PC-9 (cell line): Measurements from ENCODE around the gene CACNA1E. TPM values are rescaled to one million over a fixed set of nuclear protein-coding genes. Genes with fewer than 3 reads are reported as not detected.
"Not testable (repeated sequence)": the region's sequence is repeated elsewhere in the genome, so short reads cannot be mapped to it uniquely, and the experiment has no call there.

Experiments used
- BruUV-seq: library from RNA; stranded (reverse); fragments of 400-500 nt; replicated peaks from 2 replicates; lab custom pipeline; 2021; lab: Mats Ljungman, UMichigan
- CTCF ChIA-PET: fragments of 300-600 bp; sonication (Branson Sonifier 250); formaldehyde crosslinking; loops from one replicate; lab custom pipeline; 2022; ENCODE audit warnings: antibody characterized with exemption; lab: Charles Lee
- POLR2A ChIA-PET: fragments of 300-600 bp; sonication (Branson Sonifier 250); formaldehyde crosslinking; loops from one replicate; lab custom pipeline; 2022; ENCODE audit warnings: antibody characterized with exemption; ENCODE audit not compliant: unreplicated experiment; lab: Charles Lee
- DNase-seq, 2 experiments: peaks; one replicate each; pipeline versions ENCODE4 v3.0.0 to v3.0.0-alpha.2; 2015 to 2022; ENCODE audit warnings: mixed read lengths in 1 of 2
- H2AFZ ChIP-seq: fragments of 200-600 bp; sonication (generic); 2 replicates; pipeline ENCODE4 v1.8.1; 2017; ENCODE audit warnings: antibody characterized with exemption
- H3F3A ChIP-seq: fragments of 200-600 bp; sonication (generic); 2 replicates; pipeline ENCODE4 v1.8.1; 2017; ENCODE audit warnings: antibody characterized with exemption, mild to moderate bottlenecking, low read depth; ENCODE audit not compliant: insufficient read depth
- H3K27ac ChIP-seq: fragments of 200-600 bp; sonication (generic); 2 replicates; pipeline ENCODE4 v1.6.1; 2016; ENCODE audit warnings: mixed run types
- H3K27me3 ChIP-seq: fragments of 200-600 bp; sonication (generic); 2 replicates; pipeline ENCODE4 v1.6.1; 2016; ENCODE audit warnings: low read depth, mixed run types; ENCODE audit not compliant: insufficient read depth
- H3K36me3 ChIP-seq: fragments of 200-600 bp; sonication (generic); 2 replicates; pipeline ENCODE4 v1.6.1; 2016; ENCODE audit warnings: low read depth, mixed run types
- H3K4me1 ChIP-seq: fragments of 200-600 bp; sonication (generic); replicated peaks from 2 replicates; pipeline ENCODE4 v1.6.1; 2016; ENCODE audit warnings: mixed run types; ENCODE audit not compliant: insufficient read depth
- H3K4me2 ChIP-seq: fragments of 200-600 bp; sonication (generic); 2 replicates; pipeline ENCODE4 v1.6.1; 2017; ENCODE audit warnings: mixed run types
- H3K4me3 ChIP-seq: fragments of 200-600 bp; sonication (generic); 2 replicates; pipeline ENCODE4 v1.6.1; 2016; ENCODE audit warnings: mixed run types
- H3K79me2 ChIP-seq: fragments of 200-600 bp; sonication (generic); 2 replicates; pipeline ENCODE4 v1.6.1; 2017; ENCODE audit warnings: low read depth, mixed run types
- H3K9me2 ChIP-seq: fragments of 200-600 bp; sonication (generic); 2 replicates; pipeline ENCODE4 v1.8.1; 2017; ENCODE audit warnings: mild to moderate bottlenecking; ENCODE audit not compliant: insufficient read depth
- H3K9me3 ChIP-seq: fragments of 200-600 bp; sonication (generic); 2 replicates; pipeline ENCODE4 v1.8.1; 2016; ENCODE audit warnings: low read depth; ENCODE audit not compliant: insufficient read depth
- H4K20me1 ChIP-seq: fragments of 200-600 bp; sonication (generic); 2 replicates; pipeline ENCODE4 v1.8.1; 2017; ENCODE audit not compliant: insufficient read depth
- EZH2 ChIP-seq: fragments of 200-600 bp; sonication (generic); IDR thresholded peaks from 2 replicates; pipeline ENCODE4 v1.8.0; 2017; ENCODE audit warnings: antibody characterized with exemption, low read depth
- intact Hi-C: fragments of 100-400 bp; cut with micrococcal nuclease; formaldehyde crosslinking; loops from one replicate; pipeline ENCODE4 v1.10.0; 2022; ENCODE audit not compliant: unreplicated experiment
- total RNA-seq: library from RNA; stranded (reverse); gene quantifications from 2 replicates; pipeline ENCODE4 v1.2.3, GENCODE V29; 2021
- TF ChIP-seq, protein P1 (sequence below): fragments of 200-600 bp; sonication (generic); conservative IDR thresholded peaks from 2 replicates; pipeline ENCODE4 v1.6.1; 2017; ENCODE audit warnings: mixed run types, antibody characterized with exemption, mild to moderate bottlenecking, moderate library complexity

The CACNA1E gene
- total RNA-seq, 1 experiment from 2014 or later = not detected

DNA sequence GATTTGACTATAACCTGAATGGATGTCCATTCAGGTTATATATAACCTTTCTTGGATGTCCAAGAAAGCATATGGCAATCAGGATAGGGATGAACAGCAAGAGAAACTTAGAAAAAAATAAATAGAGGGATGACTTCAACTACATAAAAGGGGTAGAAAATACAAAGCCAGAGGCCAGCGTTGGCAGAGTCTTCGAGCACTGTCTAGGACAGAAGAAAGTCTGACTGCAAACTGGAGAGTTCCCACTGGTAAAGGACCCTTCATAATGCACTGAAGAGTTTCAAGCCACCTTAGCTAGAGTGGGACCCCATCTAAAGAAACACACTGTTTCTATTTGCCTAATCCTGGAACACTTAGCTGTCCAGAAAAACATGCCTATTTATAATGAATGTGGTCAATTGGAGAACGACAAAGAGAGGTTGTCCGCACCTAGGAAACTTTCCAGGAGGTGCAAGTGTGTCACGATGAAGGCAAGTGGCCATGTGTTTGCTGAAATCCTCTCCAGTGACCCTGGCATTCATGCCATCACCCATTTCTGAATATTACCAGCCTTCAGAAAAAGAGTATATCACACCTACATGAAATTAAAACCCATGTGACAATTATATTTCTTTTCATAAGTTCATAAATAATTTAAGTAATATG is 362.8 kb downstream of the CACNA1E start:
- H3K27ac ChIP-seq = no peak overlapping the region
- ChIA-PET CTCF (no interaction called here), POLR2A (no interaction called here)
- no peak overlapping the region for H3K4me3 ChIP-seq
- H3K27me3 ChIP-seq = peaks cover 16% of the 10 kb centered on the region; the same call in 1 of the 2 replicates
- H3K4me1 ChIP-seq = no peaks in the 10 kb centered on the region
- intact Hi-C loops = no loop called here
- H3F3A ChIP-seq = no peaks in the 10 kb centered on the region
- no peak for DNase-seq
- TF ChIP-seq EZH2 = no peak
- no peak overlapping the region for H2AFZ ChIP-seq
- H3K9me3 ChIP-seq = no peaks in the 10 kb centered on the region
- no peak overlapping the region for H3K4me2 ChIP-seq
- no peaks in the 10 kb centered on the region for H3K36me3 ChIP-seq
- H3K79me2 ChIP-seq = no peaks in the 10 kb centered on the region
- H4K20me1 ChIP-seq = no peaks in the 10 kb centered on the region
- H3K9me2 ChIP-seq = no peaks in the 10 kb centered on the region
- BruUV-seq = no TSS peak

DNA sequence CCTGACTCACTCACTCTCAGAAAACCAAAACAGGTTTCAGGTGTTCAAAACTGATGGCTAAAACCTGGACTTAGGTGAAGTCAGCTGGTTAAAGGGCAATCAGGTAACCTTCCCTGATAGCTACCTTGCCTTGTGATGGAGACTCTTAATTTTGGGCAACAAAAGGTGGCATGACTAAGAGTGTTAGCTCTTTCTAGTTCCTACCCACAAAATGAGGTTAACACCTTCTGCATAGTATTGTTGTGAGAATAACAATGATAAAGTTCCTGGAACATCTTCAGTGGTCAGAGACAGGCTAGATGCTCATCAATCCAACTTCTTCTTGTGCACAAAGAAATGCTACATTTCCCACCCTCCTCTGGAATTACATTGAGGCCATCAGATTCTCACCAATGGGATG is 363.4 kb downstream of the CACNA1E start:
- Histone ChIP-seq H3K4me1 (no peaks in the 10 kb centered on the region), H3K4me2 (no peak overlapping the region), H3K9me2 (no peaks in the 10 kb centered on the region), H3K9me3 (no peaks in the 10 kb centered on the region), H3K36me3 (no peaks in the 10 kb centered on the region), H3K79me2 (no peaks in the 10 kb centered on the region), H3K27ac (no peak overlapping the region), H3F3A (no peaks in the 10 kb centered on the region), H3K4me3 (no peak overlapping the region), H3K27me3 (peaks cover 15% of the 10 kb centered on the region; the same call in 1 of the 2 replicates), H4K20me1 (no peaks in the 10 kb centered on the region), H2AFZ (no peak overlapping the region)
- intact Hi-C loops = no loop called here
- ChIA-PET POLR2A (no interaction called here), CTCF (no interaction called here)
- BruUV-seq = no TSS peak
- DNase-seq = no peak
- TF ChIP-seq, protein P1, sequence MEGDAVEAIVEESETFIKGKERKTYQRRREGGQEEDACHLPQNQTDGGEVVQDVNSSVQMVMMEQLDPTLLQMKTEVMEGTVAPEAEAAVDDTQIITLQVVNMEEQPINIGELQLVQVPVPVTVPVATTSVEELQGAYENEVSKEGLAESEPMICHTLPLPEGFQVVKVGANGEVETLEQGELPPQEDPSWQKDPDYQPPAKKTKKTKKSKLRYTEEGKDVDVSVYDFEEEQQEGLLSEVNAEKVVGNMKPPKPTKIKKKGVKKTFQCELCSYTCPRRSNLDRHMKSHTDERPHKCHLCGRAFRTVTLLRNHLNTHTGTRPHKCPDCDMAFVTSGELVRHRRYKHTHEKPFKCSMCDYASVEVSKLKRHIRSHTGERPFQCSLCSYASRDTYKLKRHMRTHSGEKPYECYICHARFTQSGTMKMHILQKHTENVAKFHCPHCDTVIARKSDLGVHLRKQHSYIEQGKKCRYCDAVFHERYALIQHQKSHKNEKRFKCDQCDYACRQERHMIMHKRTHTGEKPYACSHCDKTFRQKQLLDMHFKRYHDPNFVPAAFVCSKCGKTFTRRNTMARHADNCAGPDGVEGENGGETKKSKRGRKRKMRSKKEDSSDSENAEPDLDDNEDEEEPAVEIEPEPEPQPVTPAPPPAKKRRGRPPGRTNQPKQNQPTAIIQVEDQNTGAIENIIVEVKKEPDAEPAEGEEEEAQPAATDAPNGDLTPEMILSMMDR = no peak
- TF ChIP-seq EZH2 = no peak

DNA sequence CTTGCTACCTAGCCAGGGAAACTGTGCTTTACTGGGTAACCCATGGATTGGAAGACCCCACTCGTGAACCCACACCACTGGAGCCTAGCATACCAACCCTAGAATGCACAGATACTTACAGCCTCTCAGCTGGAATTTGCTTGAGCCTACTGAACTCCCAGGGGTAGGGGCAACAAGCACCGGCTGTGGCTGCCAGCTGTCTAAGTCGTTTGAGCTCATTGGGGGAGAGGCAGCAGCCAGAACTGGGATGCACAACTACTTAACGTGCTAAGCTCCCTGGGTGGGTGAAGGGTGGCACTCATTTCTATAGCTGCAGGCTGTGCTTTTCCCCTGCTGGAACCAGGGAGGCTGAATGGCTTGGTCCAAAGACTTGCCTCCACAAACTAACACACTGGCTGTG is 365.8 kb downstream of the CACNA1E start:
- H3K79me2 ChIP-seq = no peaks in the 10 kb centered on the region
- no peak overlapping the region for H2AFZ ChIP-seq
- no peaks in the 10 kb centered on the region for H3K9me2 ChIP-seq
- H3K27me3 ChIP-seq = peaks cover 5% of the 10 kb centered on the region; the same call in 1 of the 2 replicates
- DNase-seq = no peak
- H3F3A ChIP-seq = no peaks in the 10 kb centered on the region
- H4K20me1 ChIP-seq = no peaks in the 10 kb centered on the region
- no TSS peak for BruUV-seq
- H3K36me3 ChIP-seq = no peaks in the 10 kb centered on the region
- no peaks in the 10 kb centered on the region for H3K9me3 ChIP-seq
- intact Hi-C loops = no loop called here
- H3K4me3 ChIP-seq = no peak overlapping the region
- ChIA-PET CTCF (no interaction called here), POLR2A (no interaction called here)
- no peak overlapping the region for H3K27ac ChIP-seq
- TF ChIP-seq EZH2 = no peak
- TF ChIP-seq, protein P1 = no peak
- no peaks in the 10 kb centered on the region for H3K4me1 ChIP-seq
- no peak overlapping the region for H3K4me2 ChIP-seq

DNA sequence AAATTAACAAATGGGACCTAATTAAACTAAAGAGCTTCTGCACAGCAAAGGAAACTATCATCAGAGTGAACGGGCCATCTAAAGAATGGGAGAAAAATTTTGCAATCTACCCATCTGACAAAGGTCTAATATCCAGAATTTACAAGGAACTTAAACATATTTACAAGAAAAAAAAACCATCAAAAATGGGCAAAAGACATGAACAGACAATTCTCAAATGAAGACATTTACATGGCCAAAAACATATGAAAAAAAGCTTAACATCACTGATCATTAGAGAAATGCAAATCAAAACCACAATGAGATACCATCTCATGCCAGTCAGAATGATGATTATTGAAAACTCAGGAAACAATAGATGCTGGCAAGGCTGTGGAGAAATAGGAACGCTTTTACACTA is 370.9 kb downstream of the CACNA1E start:
- intact Hi-C loops = not testable (repeated sequence)

More for the DNA sequence above, 370.9 kb downstream of the CACNA1E start:
- POLR2A ChIA-PET, H3K27ac ChIP-seq, H3K79me2 ChIP-seq, H4K20me1 ChIP-seq, BruUV-seq, H3K4me2 ChIP-seq, H2AFZ ChIP-seq, H3F3A ChIP-seq, DNase-seq, H3K36me3 ChIP-seq, H3K9me3 ChIP-seq, H3K27me3 ChIP-seq, H3K4me1 ChIP-seq, H3K9me2 ChIP-seq, CTCF ChIA-PET, H3K4me3 ChIP-seq: not testable (repeated sequence)
